SK-MEL-5 (cell line): ENCODE data around the gene PPP1R14C. TPM values are rescaled to one million over a fixed set of nuclear protein-coding genes. Genes with fewer than 3 reads are reported as not detected.

Experiments
- DNase-seq: peaks from one replicate; pipeline ENCODE4 v3.0.0-alpha.2; 2016; ENCODE audit warnings: low read depth, low spot score
- in situ Hi-C: cut with HindIII; loops from 2 replicates; pipeline ENCODE4 v1.10.0; 2016; ENCODE audit warnings: low sequenced_read_pairs, high pct_unique_total_duplicates, low pct_unique_long_range_greater_than_20kb
- total RNA-seq: library from RNA; depleted of rRNA; stranded (reverse); fragments of >200 nt; shearing (Covaris generic); gene quantifications from 2 replicates; pipeline ENCODE4 v1.2.3, GENCODE V29; 2014

PPP1R14C gene
- total RNA-seq, 1 experiment from 2014 or later, result 0.11 TPM

GRCh38 chr6:150201285-150201684, 58.4 kb downstream of the PPP1R14C start:
- no peak for DNase-seq
- in situ Hi-C loops, result no loop called here

GRCh38 chr6:150201772-150202329, 59.0 kb downstream of the PPP1R14C start:
- no peak for DNase-seq
- in situ Hi-C loops, result no loop called here

GRCh38 chr6:150202404-150202803, 59.6 kb downstream of the PPP1R14C start:
- DNase-seq, result no peak
- in situ Hi-C loops, result no loop called here

- in situ Hi-C loops, result no loop called here
- no peak for DNase-seq
Measured at GRCh38 chr6:150202934-150203333, 60.1 kb downstream of the PPP1R14C start.

- in situ Hi-C loops, result no loop called here
- no peak for DNase-seq
Measured at GRCh38 chr6:150203378-150203777, 60.5 kb downstream of the PPP1R14C start.

- in situ Hi-C loops, result no loop called here
- DNase-seq, result no peak
Measured at GRCh38 chr6:150203871-150204545, 61.2 kb downstream of the PPP1R14C start.

- in situ Hi-C loops, result no loop called here
Measured at GRCh38 chr6:150204705-150205472, 62.0 kb downstream of the PPP1R14C start.

GRCh38 chr6:150207931-150208570, 65.2 kb downstream of the PPP1R14C start:
- DNase-seq, result no peak
- in situ Hi-C loops, result no loop called here

More at GRCh38 chr6:150204705-150205472, 62.0 kb downstream of the PPP1R14C start:
- DNase-seq, result no peak

GRCh38 chr6:150208611-150209352, 65.9 kb downstream of the PPP1R14C start:
- in situ Hi-C loops, result no loop called here
- no peak for DNase-seq

- no peak for DNase-seq
- in situ Hi-C loops, result no loop called here
Measured at GRCh38 chr6:150209415-150209814, 66.6 kb downstream of the PPP1R14C start.

- no peak for DNase-seq
- in situ Hi-C loops, result no loop called here
Measured at GRCh38 chr6:150211700-150212511, 69.1 kb downstream of the PPP1R14C start.

GRCh38 chr6:150212778-150213177, 69.9 kb downstream of the PPP1R14C start:
- in situ Hi-C loops, result no loop called here
- no peak for DNase-seq

GRCh38 chr6:150213301-150213700, 70.5 kb downstream of the PPP1R14C start:
- in situ Hi-C loops, result no loop called here
- no peak for DNase-seq

- in situ Hi-C loops, result no loop called here
- DNase-seq, result no peak
Measured at GRCh38 chr6:150214310-150214709, 71.5 kb downstream of the PPP1R14C start.

- in situ Hi-C loops, result no loop called here
- DNase-seq, result no peak
Measured at GRCh38 chr6:150220634-150221551, 78.0 kb downstream of the PPP1R14C start.

- no peak for DNase-seq
- in situ Hi-C loops, result no loop called here
Measured at GRCh38 chr6:150224820-150225219, 82.0 kb downstream of the PPP1R14C start.
